HG03457 (cell line): ENCODE measurements around the gene RAC3.

ENCODE experiments used
- ATAC-seq: cut with Tn5 transposase; IDR thresholded peaks from one replicate; pipeline ENCODE4 v1.9.1; 2021; ENCODE audit warnings: moderate number of reproducible peaks; ENCODE audit not compliant: unreplicated experiment

RAC3 gene

DNA sequence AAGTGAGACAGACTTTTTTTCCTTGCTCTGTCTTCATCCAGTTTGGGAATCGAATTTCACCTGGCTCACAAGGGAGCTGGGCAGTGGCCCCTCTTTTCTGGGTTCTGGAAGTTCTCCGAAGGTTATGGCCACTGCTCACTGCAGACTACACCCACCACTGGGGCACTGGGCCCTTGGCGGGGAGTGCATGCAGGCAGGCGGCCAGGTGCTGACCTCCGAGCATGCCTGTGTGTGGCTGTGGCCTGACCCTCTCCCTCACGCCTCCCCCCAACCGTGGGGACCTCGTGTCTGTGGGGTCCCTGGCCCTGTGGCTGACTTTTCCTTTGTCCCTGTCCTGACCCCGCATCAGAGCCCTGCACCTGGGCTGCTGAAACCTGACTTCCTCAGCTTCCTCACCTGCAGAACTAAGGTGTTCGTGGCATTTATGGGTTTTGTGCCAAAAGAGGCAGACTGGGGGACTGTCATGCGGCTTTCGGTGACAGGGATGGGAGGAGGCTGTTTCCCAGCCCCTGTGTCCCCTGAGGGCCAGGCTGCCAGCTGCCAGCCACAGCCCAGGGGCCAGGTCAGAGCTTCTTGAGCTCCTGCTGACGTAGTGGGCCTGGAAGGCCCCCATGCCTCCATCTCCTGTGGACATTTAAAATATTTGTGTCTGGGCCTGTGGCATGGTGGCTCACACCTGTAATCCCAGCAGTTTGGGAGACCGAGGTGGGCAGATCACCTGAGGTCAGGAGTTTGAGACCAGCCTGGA lies 32.6 kb upstream of the RAC3 start:
- no peak for ATAC-seq

- no peak for ATAC-seq
Observed at GRCh38 chr17:81999587-81999975, 31.9 kb upstream of the RAC3 start.

DNA sequence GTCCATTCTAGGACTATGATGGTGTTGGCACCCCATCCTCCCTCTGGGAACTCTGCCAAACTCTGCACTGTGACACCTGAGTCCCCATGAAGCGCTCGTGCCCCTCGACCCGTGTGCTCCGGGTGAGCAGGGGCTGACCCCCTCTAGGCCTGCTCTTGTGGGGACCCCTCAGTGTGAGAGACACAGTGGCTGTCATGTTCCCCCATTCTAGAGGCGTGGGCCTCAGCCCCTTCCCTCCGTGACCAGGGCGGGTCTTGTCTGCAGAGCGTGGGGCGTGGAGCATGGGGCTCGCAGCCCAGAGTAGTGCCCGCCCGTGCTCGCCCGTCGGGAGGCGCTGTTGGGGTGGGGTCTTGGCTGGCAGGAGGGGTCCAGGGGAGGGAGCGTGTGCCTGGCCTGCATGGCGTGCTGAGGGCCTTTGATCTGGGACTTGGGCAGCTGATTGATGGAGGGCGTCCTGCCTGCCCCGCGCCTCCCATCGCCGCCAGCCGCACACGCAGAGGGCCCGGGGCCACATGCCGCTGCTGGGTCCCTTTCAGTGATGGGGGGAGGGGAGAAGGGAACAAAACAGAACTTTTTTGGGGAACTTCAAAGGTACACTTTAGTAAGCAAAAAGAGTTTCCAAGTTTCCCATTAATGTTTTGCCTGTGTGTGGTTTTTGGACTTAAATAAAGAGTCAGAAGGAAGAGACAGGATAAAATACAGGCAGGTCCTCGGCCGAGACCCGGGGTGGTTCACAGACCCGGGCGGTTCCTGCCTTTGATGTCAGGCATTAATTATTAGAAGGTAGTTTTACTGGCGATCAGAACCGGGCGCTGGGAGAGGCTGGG lies 31.3 kb upstream of the RAC3 start:
- no peak for ATAC-seq

DNA sequence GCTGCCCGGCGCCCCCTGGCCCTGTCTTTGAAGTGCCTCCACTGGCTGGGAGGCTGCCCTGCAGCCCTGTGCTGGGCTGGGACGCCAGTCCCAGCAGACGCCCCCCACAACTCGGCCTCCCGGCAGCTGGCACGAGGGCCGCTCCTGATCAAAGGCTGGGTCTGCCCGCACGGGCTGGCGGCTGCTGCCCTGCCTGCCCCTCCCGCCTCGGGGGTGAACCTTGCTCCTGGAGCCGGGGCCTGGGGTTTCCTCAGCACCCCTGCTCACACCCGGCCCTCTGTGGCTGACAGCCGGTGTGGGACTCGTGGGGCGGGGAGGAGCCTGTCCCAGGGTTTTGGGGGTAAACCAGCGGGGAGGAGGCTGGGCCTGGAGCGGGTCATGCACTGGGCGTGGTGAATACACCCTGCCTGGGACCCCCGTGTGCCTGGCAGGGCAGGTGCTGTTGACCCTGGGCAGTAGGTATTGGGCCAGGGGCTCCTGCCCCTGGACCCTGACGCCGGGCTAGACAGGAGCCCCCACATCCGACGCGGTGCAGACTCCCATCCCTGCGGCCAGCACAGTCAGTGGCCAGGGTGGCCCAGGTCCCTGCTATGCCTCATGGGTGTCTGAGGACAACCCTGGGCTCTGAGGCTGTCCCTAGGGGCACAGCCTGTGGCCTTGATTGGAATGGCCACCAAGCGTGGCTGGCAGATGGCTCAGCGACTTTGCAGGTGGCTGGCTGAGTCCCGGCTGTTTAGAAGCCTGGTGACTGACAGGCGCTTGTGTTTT lies 30.5 kb upstream of the RAC3 start:
- ATAC-seq, result no peak

- no peak for ATAC-seq
Observed at GRCh38 chr17:82001571-82002056, 29.9 kb upstream of the RAC3 start.

DNA sequence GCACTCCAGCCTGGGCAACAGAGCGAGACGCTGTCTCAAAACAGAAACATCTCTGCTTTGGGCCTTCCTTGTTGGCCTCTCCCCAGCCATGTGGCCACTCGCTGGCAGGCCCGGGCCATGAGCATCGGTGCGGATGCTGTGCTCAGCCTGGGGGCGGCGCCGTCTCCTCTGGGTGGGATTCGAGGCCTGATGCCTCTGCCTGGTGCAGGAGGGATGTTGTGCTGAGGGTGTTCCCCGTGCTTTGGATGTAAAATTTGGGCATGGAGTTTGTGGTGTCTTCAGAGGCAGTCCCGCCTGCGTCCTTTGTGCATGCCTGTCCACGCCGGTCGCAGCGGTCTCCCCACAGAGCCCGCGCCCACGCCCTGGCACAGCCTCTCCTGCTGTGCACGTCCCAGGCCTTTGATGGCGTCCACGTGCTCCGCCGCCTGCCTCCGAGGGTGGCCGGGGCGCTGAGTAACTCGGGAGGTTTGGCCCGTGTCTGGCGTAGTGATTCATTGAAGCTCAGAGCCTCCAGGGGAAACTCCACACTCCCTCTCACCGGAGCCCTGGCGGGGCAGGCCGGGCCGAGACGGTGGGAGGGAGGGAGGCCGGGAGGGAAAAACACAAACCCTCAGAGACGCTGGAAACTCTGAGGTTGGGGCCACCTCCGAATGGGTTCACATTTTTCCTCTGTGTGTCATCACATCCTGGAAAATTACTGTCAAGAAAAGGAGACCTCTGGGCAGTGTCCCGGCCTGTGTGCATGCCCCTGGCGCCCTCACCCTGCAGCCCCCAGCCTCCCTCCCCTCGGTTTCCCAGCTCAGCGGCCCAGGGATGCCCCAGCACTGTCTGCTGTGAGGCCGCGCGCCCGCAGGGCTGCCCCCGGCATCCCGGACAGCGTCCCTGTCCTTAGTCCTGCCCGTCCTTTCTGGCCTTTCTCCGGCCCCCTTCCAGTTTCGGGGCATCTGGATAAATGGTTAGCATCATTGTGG lies 27.8 kb upstream of the RAC3 start:
- ATAC-seq, result no peak

DNA sequence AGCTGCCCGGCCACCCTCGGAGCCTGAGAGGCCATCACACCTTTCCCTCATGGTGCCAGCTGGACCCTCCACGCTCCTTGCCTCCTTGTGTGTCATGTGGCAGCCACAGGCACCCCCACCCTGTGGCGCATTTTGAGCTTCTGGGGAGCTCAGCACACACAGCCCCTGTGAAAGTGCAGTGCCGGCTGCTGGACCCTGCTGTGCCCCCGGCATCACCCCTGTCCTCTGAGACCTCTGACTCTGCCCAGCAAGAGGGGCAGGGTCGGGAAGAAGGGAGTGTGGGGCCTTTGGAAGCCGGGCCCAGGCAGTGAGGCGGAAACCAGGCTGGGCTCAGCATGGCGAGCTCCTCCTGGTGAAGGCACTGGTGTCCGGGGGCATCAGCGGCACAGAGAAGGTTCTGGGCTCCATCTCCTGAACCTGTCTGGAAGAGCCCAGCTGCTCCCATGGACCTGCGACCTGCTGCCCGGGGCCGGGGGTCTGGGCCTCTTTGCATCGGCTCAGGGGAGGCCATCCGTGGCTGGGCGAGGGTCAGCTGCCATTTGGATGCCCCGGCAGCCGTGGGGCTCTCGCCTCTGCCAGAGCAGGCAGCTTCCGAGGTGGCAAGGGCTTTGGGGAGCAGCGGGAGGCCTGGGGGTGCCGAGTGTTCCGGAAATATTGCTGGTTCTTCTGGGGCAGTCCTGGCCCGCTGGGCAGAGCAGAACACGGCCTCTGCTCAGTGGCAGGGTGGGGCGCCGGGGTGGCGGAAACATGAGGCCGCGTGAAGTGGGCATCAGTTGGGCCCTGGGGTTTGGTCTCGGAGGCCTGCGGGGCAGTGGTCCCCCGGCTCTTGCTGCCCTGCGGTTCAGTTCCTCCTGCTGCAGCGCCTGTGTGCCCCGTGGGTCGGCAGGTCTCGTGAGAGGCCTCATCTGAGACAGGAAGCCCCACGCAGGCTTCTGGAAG lies 26.7 kb upstream of the RAC3 start:
- no peak for ATAC-seq

DNA sequence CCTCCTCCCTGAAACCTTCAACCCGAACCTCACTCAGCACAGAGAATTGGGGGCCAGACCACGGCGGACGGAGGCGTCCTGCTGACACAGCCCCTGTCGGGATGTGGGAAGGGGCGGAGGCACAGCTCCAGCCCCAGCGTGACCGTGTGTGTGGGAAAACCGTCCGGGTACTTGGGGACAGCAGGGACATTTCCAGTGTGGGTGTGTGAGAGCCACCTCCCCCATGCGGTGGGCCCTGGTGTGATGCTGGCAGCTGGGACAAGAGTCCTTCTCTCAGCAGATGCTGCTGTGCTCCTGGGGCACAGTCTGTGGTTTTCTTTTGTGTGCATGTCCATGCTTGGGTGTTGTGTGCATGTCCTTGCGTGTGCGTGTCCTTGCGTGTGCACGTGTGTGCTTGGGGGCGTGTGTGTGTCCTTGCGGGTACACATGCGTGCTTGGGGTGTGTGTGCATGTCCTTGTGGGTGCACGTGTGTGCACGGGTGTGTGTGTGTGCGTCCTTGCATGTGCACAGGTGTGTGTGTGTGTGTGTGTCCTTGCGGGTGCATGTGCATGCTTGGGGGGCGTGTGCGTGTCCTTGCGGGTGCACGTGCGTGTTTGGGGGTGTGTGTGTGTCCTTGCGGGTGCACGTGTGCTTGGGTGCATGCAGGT lies 25.7 kb upstream of the RAC3 start:
- ATAC-seq, result no peak

DNA sequence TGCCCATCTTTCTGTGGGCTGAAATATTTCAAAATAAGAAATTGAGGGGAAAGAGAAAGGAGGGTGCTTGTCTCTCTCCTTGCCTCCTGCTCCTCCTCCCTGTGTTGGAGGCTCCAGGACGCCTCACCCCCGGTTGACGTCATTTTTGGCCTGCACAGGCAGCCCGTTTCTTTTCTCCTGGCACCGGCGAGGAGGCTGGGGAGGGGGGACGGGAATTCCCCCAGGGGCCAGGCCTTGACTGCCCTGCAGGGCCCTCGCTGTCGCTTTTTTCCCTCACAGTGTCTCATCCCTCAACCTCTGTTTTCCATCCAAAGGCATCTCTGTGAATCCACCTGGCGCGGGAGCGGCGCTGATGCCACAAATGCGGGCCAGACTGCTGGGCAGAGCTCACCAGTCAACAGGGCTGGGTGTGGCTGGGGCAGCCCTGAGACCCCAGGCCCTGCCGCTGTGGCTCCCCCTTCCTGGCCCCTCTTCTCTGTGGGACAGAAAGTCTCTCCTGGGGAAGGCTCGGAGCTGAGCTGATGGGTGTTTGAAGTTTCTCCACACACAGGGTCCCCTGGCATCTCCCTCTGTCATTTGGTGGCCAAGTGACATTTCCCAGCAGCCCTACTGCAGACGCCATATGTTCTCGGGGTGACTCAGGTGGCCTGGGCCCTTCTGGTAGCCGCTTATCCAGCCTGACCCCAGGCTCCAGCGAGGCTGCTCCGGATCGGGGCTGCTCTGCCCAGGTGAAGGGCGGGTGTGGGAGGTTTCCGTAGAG lies 24.8 kb upstream of the RAC3 start:
- ATAC-seq, result no peak

- ATAC-seq, result no peak
Observed at GRCh38 chr17:82007228-82007494, 24.3 kb upstream of the RAC3 start.

GRCh38 chr17:82007495-82008257 lies 23.8 kb upstream of the RAC3 start:
- no peak for ATAC-seq

DNA sequence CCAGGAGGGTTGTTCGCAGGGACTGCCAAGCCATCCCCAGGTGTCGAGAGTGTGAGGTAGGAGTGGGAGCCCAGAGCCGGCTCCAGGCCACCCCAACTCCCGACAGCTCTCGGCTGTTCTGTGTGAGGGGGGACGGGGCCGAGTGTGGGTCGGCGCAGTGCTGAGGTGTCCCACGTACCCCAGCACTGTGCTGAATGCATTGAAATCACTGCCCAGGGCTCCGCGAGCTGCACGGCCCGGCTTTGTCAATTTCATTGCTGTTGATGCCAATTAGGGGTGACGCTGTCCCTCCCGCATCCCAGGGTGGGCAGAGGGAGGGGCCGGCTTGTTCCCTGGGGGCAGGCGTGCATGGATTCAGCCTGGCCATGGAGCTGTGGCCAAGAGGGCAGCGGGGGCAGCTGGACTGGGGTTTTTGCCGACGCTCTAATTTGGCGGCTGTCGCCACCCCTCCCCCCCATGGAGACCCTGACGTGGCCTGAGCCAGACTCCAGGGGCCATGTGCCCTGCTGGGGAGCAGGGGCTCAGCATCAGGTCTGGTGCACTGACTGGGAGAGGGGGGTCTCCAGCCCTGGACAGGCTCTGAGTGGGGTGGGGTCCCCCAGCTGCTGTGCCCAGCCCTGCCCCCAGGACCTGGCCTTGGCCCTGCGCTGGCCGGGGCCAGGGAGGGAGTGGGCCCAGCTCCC lies 23.1 kb upstream of the RAC3 start:
- no peak for ATAC-seq

GRCh38 chr17:82008941-82009405 lies 22.5 kb upstream of the RAC3 start:
- ATAC-seq, result no peak

GRCh38 chr17:82009413-82009812 lies 22.1 kb upstream of the RAC3 start:
- no peak for ATAC-seq

- no peak for ATAC-seq
Observed at GRCh38 chr17:82010575-82011525, 20.6 kb upstream of the RAC3 start.
